HepG2 (cell line): Measurements from ENCODE around the gene HYDIN. TPM values are rescaled to one million over a fixed set of nuclear protein-coding genes. Genes with fewer than 3 reads are reported as not detected.

Source experiments
- ATAC-seq: fragments of 200-7000 bp; cut with Tn5 transposase; 3 replicates; pipeline ENCODE4 v1.9.1; 2020; ENCODE audit warnings: mild to moderate bottlenecking, moderate library complexity
- BruUV-seq: library from RNA; stranded (reverse); fragments of 400-500 nt; replicated peaks from 2 replicates; lab custom pipeline; 2021; lab: Mats Ljungman, UMichigan
- CTCF ChIA-PET: fragments of 300-600 bp; formaldehyde crosslinking; extraction: SDS; loops from one replicate; lab custom pipeline; 2021; ENCODE audit warnings: low total read pairs, inconsistent platforms, low intra/inter-chr PET ratio; lab: Yijun Ruan, JAX
- POLR2A ChIA-PET: fragments of 350-600 bp; sonication (Branson Sonifier 250); formaldehyde crosslinking; loops from one replicate; lab custom pipeline; 2020; ENCODE audit warnings: antibody characterized with exemption, inconsistent platforms; lab: Yijun Ruan, JAX
- DNase-seq: peaks from one replicate; pipeline ENCODE4 v3.0.0-alpha.2; 2015; ENCODE audit warnings: low spot score
- FAIRE-seq: peaks from 3 replicates; lab custom pipeline; 2011; peaks lifted over from hg19 to GRCh38; lab: Jason Lieb, UNC
- H2AFZ ChIP-seq: one replicate; pipeline ENCODE4 v1.6.1; 2011; ENCODE audit warnings: low read length, inconsistent platforms
- H3K27ac ChIP-seq: fragments of 300-600 bp; 3 replicates; pipeline ENCODE4 v1.8.0; 2011; ENCODE audit warnings: mixed run types, mild to moderate bottlenecking, mixed read lengths, low read length, inconsistent platforms; ENCODE audit not compliant: insufficient read depth; ENCODE audit errors: extremely low read length
- H3K27me3 ChIP-seq, 2 experiments: fragments of 200-600 bp in 1 of 2; 2 replicates in 1 of 2; 3 replicates in 1 of 2; pipeline versions ENCODE4 v1.6.0 to v1.8.0; 2011; ENCODE audit warnings: low read length in 2 of 2, mild to moderate bottlenecking in 2 of 2, moderate library complexity in 2 of 2, inconsistent platforms in 1 of 2; ENCODE audit not compliant: insufficient read depth in 2 of 2, control insufficient read depth in 1 of 2
- H3K36me3 ChIP-seq, 2 experiments: fragments of 200-600 bp in 1 of 2; replicated peaks in 1 of 2; 2 replicates in 1 of 2; 3 replicates in 1 of 2; pipeline versions ENCODE4 v1.5.1 to v1.8.0; 2011; ENCODE audit warnings: low read length in 2 of 2, inconsistent platforms in 1 of 2; ENCODE audit not compliant: insufficient read depth in 2 of 2, control insufficient read depth in 1 of 2
- H3K4me1 ChIP-seq: 2 replicates; pipeline ENCODE4 v1.5.1; 2012; ENCODE audit warnings: low read length, inconsistent platforms; ENCODE audit not compliant: insufficient read depth
- H3K4me2 ChIP-seq: 2 replicates; pipeline ENCODE4 v1.6.0; 2011; ENCODE audit warnings: low read depth, low read length, inconsistent platforms
- H3K4me3 ChIP-seq, 3 experiments: fragments of 200-600 bp in 1 of 3; sonication (generic), shearing (Covaris generic) in 1 of 3; replicated peaks in 1 of 3; 2 replicates each; pipeline ENCODE4 v1.5.1; 2011 to 2016; ENCODE audit warnings: low read length in 3 of 3, inconsistent platforms in 2 of 3, low read depth in 2 of 3, mild to moderate bottlenecking in 2 of 3, control low read depth in 1 of 3, mixed read lengths in 1 of 3; ENCODE audit not compliant: insufficient read depth in 1 of 3
- H3K79me2 ChIP-seq: one replicate; pipeline ENCODE4 v1.6.1; 2011; ENCODE audit warnings: low read length, inconsistent platforms; ENCODE audit not compliant: insufficient read depth
- H3K9ac ChIP-seq: 2 replicates; pipeline ENCODE4 v1.6.0; 2011; ENCODE audit warnings: mild to moderate bottlenecking, low read depth, low read length, inconsistent platforms; ENCODE audit not compliant: insufficient read depth
- H3K9me3 ChIP-seq: 2 replicates; pipeline ENCODE4 v1.5.1; 2012; ENCODE audit warnings: mild to moderate bottlenecking, low read length
- H4K20me1 ChIP-seq: 2 replicates; pipeline ENCODE4 v1.6.0; 2011; ENCODE audit warnings: inconsistent platforms, mild to moderate bottlenecking, low read length, moderate library complexity; ENCODE audit not compliant: insufficient read depth
- FOSL1 ChIP-seq: sonication (generic); formaldehyde crosslinking; IDR thresholded peaks from 2 replicates; pipeline ENCODE4 v1.9.0; 2021; ENCODE audit warnings: missing genetic modification reagents, borderline replicate concordance
- GABPB1 ChIP-seq: IDR thresholded peaks from 2 replicates; pipeline ENCODE4 v1.6.1; 2016; ENCODE audit warnings: mild to moderate bottlenecking, missing genetic modification reagents, moderate library complexity, missing compliant biosample characterization
- TBX3 ChIP-seq: fragments of 450-650 bp; IDR thresholded peaks from 2 replicates; pipeline ENCODE4 v1.6.1; 2017; ENCODE audit warnings: antibody characterized with exemption, mild to moderate bottlenecking, inconsistent platforms, borderline replicate concordance
- ZC3H4 ChIP-seq: sonication (generic); formaldehyde crosslinking; IDR thresholded peaks from 2 replicates; pipeline ENCODE4 v1.4.0; 2020; ENCODE audit warnings: missing genetic modification reagents, borderline replicate concordance
- ZNF138 ChIP-seq: sonication (generic); formaldehyde crosslinking; IDR thresholded peaks from 2 replicates; pipeline ENCODE4 v1.5.0; 2020; ENCODE audit warnings: mild to moderate bottlenecking, low read depth, missing genetic modification reagents
- ZNF296 ChIP-seq: sonication (generic); formaldehyde crosslinking; conservative IDR thresholded peaks from 2 replicates; pipeline ENCODE4 v1.5.0; 2020; ENCODE audit warnings: mild to moderate bottlenecking, missing genetic modification reagents
- WGBS: methylation state at CpG from one replicate; pipeline ENCODE4 v1.1.6; 2017; ENCODE audit warnings: low lambda C conversion rate; 5-methylcytosine and 5-hydroxymethylcytosine counted together
- in situ Hi-C: cut with HindIII; loops from 2 replicates; pipeline ENCODE4 v1.10.0; 2017; ENCODE audit warnings: low pct_unique_long_range_greater_than_20kb; ENCODE audit not compliant: extremely low pct_ligation_motif_present
- intact Hi-C: fragments of 100-400 bp; cut with micrococcal nuclease; formaldehyde crosslinking; loops from one replicate; pipeline ENCODE4 v1.10.0; 2022; ENCODE audit not compliant: unreplicated experiment
- polyA plus RNA-seq, 8 experiments: library from polyadenylated mRNA; depleted of rRNA in 3 of 8; stranded (reverse) in 7 of 8; unstranded in 1 of 8; fragments of >200 nt; fragmentation: Illumina TruSeq in 4 of 8; extraction: Trizol in 4 of 8; gene quantifications; 2 replicates each; pipeline versions ENCODE4 v1.2.1 to v1.2.3, GENCODE V29; 2011 to 2016; ENCODE audit warnings: low read depth in 4 of 8, missing spikeins in 1 of 8, mixed read lengths in 1 of 8; ENCODE audit not compliant: insufficient read depth in 1 of 8
- total RNA-seq, 5 experiments: library from RNA; depleted of rRNA; stranded (reverse); fragments of >200 nt; fragmentation: Illumina TruSeq; extraction: Trizol; gene quantifications; 2 replicates each; pipeline ENCODE4 v1.2.3, GENCODE V29; 2016; ENCODE audit warnings: low read depth in 1 of 5
- TF ChIP-seq, protein P1 (sequence below): IDR thresholded peaks from 2 replicates; pipeline ENCODE4 v1.6.1; 2016; ENCODE audit warnings: low read depth, control low read depth
- TF ChIP-seq, protein P2 (sequence below): sonication (generic); formaldehyde crosslinking; IDR thresholded peaks from one replicate; pipeline ENCODE4 v1.5.1; 2020; ENCODE audit warnings: mild to moderate bottlenecking, missing genetic modification reagents; ENCODE audit errors: not compliant biosample characterization
- TF ChIP-seq, protein P3 (sequence below): sonication (generic); formaldehyde crosslinking; IDR thresholded peaks from 2 replicates; pipeline ENCODE4 v1.5.1; 2020; ENCODE audit warnings: missing genetic modification reagents, mild to moderate bottlenecking, borderline replicate concordance

HYDIN gene
- total and polyA plus RNA-seq, 2 of the 13 experiments (the other 11 are each of a cell fraction or from before 2014, with no cell fraction given) = not detected

DNA sequence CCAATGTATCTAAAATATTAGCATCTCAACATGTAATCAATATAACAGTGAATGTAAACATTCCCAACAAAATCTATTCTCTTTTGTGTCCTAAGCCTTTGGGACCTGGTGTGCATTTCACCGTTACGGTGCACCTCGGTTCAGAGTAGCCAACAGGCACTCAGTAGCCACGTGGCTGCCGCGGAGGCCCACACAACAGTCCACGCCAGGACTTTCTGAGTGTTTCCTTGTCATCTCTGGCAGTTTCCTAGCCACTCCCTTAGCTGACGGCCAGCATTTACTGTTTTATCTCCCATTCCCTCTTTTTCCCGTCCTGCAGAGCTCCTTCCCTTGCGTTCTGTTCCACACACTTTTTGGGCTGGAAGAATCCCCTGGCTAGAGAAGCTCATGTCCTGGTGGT, 465.9 kb downstream of the HYDIN start:
- Histone ChIP-seq H3K4me2 (no peak overlapping the region), H3K9ac (no peak overlapping the region), H3K27me3 (no peaks in the 10 kb centered on the region), H3K27ac (no peak overlapping the region), H3K4me1 (peaks cover 23% of the 10 kb centered on the region), H3K4me3 (no peak overlapping the region), H3K36me3 (peaks cover 21 to 62% of the 10 kb centered on the region in 2 experiments), H2AFZ (no peak overlapping the region), H3K9me3 (no peaks in the 10 kb centered on the region), H4K20me1 (no peaks in the 10 kb centered on the region), H3K79me2 (no peaks in the 10 kb centered on the region)
- DNase-seq = no peak
- FAIRE-seq = no peak
- in situ Hi-C loops (loop anchor here (5.0 kb wide), 1 partner anchor 107 kb away; no protein-coding TSS in a partner anchor), intact Hi-C loops (no loop called here)
- ATAC-seq = no peak
- CTCF ChIA-PET = no interaction called here
- POLR2A ChIA-PET = interaction anchor here (1.0 to 1.4 kb wide), 2 partner anchors 18 to 83 kb away, joined by 3 to 4 read pairs; no protein-coding TSS in a partner anchor
- BruUV-seq = no TSS peak
- TF ChIP-seq TBX3 = no peak
- TF ChIP-seq ZNF138 = no peak
- TF ChIP-seq, protein P1, sequence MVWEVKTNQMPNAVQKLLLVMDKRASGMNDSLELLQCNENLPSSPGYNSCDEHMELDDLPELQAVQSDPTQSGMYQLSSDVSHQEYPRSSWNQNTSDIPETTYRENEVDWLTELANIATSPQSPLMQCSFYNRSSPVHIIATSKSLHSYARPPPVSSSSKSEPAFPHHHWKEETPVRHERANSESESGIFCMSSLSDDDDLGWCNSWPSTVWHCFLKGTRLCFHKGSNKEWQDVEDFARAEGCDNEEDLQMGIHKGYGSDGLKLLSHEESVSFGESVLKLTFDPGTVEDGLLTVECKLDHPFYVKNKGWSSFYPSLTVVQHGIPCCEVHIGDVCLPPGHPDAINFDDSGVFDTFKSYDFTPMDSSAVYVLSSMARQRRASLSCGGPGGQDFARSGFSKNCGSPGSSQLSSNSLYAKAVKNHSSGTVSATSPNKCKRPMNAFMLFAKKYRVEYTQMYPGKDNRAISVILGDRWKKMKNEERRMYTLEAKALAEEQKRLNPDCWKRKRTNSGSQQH (CRISPR knock-in tag) = no peak
- TF ChIP-seq GABPB1 = no peak
- no peak for TF ChIP-seq ZNF296
- TF ChIP-seq, protein P2, sequence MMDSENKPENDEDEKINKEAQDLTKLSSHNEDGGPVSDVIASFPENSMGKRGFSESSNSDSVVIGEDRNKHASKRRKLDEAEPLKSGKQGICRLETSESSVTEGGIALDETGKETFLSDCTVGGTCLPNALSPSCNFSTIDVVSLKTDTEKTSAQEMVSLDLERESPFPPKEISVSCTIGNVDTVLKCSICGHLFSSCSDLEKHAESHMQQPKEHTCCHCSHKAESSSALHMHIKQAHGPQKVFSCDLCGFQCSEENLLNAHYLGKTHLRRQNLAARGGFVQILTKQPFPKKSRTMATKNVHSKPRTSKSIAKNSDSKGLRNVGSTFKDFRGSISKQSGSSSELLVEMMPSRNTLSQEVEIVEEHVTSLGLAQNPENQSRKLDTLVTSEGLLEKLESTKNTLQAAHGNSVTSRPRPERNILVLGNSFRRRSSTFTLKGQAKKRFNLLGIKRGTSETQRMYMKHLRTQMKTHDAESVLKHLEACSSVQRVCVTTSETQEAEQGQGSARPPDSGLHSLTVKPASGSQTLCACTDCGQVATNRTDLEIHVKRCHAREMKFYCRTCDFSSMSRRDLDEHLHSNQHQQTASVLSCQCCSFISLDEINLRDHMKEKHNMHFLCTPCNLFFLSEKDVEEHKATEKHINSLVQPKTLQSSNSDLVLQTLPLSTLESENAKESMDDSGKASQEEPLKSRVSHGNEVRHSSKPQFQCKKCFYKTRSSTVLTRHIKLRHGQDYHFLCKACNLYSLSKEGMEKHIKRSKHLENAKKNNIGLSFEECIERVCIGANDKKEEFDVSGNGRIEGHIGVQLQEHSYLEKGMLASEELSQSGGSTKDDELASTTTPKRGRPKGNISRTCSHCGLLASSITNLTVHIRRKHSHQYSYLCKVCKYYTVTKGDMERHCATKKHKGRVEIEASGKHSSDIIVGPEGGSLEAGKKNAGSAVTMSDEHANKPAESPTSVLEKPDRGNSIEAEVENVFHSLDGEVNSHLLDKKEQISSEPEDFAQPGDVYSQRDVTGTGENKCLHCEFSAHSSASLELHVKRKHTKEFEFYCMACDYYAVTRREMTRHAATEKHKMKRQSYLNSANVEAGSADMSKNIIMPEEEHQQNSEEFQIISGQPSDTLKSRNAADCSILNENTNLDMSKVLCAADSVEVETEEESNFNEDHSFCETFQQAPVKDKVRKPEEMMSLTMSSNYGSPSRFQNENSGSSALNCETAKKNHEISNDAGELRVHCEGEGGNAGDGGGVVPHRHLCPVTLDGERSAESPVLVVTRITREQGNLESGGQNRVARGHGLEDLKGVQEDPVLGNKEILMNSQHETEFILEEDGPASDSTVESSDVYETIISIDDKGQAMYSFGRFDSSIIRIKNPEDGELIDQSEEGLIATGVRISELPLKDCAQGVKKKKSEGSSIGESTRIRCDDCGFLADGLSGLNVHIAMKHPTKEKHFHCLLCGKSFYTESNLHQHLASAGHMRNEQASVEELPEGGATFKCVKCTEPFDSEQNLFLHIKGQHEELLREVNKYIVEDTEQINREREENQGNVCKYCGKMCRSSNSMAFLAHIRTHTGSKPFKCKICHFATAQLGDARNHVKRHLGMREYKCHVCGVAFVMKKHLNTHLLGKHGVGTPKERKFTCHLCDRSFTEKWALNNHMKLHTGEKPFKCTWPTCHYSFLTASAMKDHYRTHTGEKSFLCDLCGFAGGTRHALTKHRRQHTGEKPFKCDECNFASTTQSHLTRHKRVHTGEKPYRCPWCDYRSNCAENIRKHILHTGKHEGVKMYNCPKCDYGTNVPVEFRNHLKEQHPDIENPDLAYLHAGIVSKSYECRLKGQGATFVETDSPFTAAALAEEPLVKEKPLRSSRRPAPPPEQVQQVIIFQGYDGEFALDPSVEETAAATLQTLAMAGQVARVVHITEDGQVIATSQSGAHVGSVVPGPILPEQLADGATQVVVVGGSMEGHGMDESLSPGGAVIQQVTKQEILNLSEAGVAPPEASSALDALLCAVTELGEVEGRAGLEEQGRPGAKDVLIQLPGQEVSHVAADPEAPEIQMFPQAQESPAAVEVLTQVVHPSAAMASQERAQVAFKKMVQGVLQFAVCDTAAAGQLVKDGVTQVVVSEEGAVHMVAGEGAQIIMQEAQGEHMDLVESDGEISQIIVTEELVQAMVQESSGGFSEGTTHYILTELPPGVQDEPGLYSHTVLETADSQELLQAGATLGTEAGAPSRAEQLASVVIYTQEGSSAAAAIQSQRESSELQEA = no peak
- TF ChIP-seq, protein P3, sequence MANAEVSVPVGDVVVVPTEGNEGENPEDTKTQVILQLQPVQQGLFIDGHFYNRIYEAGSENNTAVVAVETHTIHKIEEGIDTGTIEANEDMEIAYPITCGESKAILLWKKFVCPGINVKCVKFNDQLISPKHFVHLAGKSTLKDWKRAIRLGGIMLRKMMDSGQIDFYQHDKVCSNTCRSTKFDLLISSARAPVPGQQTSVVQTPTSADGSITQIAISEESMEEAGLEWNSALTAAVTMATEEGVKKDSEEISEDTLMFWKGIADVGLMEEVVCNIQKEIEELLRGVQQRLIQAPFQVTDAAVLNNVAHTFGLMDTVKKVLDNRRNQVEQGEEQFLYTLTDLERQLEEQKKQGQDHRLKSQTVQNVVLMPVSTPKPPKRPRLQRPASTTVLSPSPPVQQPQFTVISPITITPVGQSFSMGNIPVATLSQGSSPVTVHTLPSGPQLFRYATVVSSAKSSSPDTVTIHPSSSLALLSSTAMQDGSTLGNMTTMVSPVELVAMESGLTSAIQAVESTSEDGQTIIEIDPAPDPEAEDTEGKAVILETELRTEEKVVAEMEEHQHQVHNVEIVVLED (CRISPR knock-in tag) = no peak
- no peak for TF ChIP-seq FOSL1 (CRISPR knock-in tag)
- no peak for TF ChIP-seq ZC3H4
- WGBS = 97% methylated on average over 10 of the region's 10 CpGs
